KG1 (cell line): Measurements from ENCODE around the gene HLA-DPB1.
A peak's percentile ranks its signal among the peaks of the same experiment; 100 is the strongest.

Experiments used
- DNase-seq: peaks from one replicate; lab custom pipeline; 2025; lab: John Stamatoyannopoulos, UW

HLA-DPB1 gene

DNA sequence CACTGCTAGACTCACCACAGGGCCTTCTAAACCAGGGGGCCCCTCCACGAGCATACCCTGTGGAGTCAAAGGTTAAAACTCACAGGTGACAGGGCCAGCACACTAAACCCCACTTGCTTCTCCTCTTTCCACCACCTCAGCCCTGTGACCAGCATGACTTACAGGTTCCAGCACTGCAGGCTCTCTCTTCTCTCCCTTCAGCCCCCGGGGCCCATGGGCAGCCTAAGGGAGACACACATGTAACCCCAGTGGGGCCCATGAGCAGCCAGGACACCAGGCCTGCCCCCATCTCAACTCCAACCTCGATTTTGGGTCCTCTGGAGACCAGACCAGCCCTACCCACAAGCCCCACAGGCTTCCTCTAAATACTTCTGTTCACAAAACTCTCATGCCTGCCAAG, 28.0 kb downstream of the HLA-DPB1 start:
- DNase-seq: no peak

DNA sequence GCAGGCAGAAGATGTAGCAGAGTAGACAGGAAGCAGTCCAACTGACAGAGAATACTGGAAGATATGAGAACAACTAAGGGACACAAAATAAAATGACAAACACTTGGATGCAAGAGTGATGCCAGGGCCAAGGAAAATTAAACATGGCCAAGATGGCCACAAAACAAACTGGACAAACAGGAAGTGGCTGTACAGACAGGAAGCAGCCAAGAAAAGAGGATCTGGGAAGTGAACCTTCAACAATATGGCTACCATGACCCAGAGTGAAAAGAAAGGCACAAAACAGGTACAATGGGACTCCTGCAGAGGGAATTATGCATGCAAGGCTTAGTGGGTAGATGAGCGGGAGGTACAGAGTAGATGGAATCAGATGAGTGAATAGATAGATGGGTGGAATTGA, 29.1 kb downstream of the HLA-DPB1 start:
- DNase-seq: no peak

DNA sequence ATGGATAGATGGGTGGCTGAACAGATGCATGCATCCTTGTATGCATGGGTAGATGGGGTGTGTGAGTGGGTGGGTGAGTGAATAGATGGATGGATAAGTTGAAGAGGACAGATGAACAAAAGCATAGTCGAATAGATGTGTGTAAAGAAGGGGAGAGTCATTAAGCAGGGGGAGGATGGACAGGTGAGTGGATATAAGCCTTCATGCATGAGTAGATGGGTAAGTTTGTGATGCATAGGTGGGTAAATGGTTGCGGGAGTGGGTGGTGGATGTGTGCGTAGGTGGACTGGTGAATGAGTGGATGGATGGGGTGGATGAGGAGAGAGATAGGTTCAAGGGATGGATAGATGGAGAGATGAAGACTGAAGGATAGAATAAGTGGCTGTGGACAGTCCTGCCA, 29.6 kb downstream of the HLA-DPB1 start:
- no peak for DNase-seq

GRCh38 chr6:33105916-33106871, 30.4 kb downstream of the HLA-DPB1 start:
- no peak for DNase-seq

- no peak for DNase-seq
These were observed 31.9 kb downstream of the HLA-DPB1 start for GRCh38 chr6:33107641-33108040.

DNA sequence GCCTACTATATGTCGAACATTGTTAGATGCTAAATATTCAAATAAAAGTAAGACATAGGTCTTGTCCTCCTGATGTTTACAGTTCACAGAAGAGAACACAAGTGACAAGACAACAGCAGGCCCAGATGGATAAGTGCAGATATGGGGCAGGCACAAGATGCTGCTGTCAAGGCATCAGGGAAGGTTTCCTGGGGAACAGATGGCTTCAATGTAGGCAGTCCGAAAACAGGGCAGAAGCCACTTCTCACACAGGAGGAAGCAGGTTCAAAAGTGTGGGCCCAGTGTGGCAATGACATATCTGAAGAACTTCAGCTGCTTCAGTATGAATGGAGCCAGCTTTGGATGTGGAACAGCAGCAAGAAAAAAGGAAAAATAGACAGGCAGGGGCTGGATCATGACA, 32.5 kb downstream of the HLA-DPB1 start:
- no peak for DNase-seq

- no peak for DNase-seq
These were observed 36.4 kb downstream of the HLA-DPB1 start for GRCh38 chr6:33112148-33112547.

GRCh38 chr6:33113755-33114154, 38.0 kb downstream of the HLA-DPB1 start:
- DNase-seq: no peak

DNA sequence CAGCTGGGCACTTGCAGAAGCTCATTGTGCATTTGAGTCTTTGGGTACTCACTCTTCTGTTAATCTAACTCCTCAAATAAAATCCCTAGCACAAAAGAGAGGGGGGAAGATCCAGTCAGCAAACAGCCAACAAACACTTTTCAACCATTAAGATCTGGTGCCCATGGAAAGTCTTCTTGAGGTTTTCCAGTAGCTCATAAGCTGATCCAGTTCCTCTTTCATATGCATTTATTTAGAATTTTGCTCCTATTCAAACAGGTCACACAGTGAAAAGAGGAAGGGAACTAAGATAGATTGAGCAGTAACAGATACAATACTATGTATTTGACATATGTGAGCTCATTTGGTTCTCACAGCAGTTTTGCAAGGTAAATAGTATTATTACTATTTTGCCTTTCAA, 38.6 kb downstream of the HLA-DPB1 start:
- no peak for DNase-seq

- no peak for DNase-seq
These were observed 40.6 kb downstream of the HLA-DPB1 start for GRCh38 chr6:33116417-33116816.

- DNase-seq: no peak
These were observed 41.3 kb downstream of the HLA-DPB1 start for GRCh38 chr6:33116841-33117711.

DNA sequence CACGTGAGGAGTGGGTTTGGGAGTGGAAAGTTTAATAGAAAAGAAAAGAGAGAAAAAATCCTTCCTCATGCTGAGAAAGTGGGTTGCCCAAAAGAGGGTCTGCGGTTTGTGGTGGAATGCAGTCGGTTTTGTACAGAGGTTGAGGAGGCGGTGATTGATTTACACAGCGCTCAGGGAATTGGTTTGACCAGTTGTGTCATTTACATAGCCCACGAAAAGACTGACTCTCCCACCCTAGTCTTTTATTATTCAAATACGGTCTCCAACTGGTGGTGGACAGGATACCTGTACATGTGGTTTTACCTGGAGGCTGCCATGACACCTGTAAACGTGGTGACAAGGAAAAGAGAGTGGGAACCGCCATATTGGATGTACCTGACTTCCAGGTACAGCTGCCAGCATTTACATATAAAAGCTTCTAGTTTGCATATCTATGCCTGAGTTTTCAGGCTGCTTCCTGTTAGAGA, 42.1 kb downstream of the HLA-DPB1 start:
- DNase-seq: no peak

GRCh38 chr6:33118525-33119123, 42.8 kb downstream of the HLA-DPB1 start:
- peak; percentile 50 for DNase-seq

GRCh38 chr6:33120001-33120400, 44.2 kb downstream of the HLA-DPB1 start:
- DNase-seq: no peak

DNA sequence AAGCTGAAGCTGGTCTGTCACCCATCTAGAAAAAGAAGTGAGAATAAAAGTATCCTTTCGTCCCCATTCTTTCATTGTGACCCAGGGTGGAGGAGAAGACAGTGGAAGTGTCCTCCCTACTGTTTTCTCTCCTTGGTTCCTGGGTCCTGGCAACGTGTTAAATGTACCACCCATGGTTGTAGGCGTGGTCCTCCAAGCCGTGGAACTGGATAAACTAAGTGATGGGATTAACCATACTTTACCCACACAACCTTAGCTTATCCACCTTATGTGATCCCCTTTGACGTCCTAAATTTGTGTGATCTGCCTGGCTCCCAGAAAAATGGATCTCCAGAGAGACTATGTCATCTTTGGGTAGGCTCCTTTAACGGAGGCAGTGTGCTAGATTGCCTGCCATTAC, 47.4 kb downstream of the HLA-DPB1 start:
- no peak for DNase-seq

DNA sequence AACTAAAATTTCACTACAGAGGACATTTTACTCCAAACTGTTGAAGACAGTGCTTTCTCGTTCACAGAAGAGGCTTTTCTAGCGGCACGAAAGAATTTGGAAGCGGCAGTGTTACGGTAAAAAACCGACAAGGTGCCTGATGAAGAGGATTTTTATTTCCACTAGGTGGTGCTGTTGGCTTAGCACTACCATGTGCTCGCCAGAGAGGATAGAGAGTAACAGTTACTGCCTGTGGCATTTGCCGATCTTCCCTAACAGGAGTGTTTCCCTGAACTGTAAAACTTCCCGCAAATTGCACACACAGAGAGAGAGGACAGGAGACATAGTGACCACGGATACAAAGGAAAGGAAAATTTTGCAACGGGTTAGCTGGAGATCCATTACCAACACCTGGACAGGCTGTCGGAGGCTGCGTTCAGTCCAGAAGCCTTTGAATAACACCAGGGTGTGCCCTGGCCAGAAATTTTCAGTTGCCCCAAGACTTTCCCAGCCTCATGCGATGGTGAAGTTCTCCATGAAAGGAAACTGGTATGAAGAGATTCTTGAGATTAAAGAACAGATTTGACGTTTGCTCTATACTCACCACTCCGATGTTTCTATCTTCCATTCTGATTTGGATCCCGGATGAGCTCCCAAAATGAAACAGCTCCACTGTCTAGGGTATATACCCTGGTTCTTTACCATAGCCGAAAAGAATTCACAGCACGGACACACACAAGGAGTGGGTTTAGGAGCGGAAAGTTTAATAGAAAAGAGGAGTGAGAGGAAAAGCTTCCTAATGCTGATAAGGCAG, 48.1 kb downstream of the HLA-DPB1 start:
- peak; percentile 15 for DNase-seq

DNA sequence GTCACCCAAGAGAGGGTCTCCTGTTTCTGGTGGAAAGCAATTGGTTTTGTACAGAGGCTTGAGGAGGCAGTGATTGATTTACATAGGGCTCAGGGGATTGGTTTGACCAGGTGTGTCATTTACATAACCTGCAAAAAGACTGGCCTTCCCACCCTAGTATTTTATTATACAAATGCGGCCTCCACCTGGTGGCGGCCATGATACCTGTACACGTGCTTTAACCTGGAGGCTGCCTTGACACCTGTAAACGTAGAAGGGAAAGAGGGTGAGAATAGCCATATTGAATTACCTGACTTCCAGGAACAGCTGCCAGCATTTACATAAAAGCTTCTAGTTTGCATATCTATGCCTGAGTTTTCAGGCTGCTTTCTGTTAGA, 48.7 kb downstream of the HLA-DPB1 start:
- no peak for DNase-seq

DNA sequence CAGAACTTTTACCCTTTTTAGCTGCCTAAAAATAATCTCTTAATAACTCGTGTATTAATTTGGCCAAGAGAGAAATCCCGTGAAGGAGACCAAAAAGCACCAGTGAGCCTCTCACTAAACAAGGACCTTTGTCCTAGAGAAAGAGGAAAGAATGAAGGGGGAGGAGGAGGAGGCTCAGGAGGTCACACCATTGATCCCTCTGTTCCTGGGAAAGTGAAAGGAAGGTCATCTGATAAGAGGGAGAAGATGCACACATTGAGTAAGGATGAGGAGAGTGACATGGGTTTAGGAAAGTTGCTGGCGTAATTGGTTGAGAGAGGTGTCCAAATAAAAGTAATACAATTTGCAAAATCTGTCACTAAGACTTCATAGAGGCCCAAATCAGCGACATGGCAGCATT, 49.2 kb downstream of the HLA-DPB1 start:
- no peak for DNase-seq

DNA sequence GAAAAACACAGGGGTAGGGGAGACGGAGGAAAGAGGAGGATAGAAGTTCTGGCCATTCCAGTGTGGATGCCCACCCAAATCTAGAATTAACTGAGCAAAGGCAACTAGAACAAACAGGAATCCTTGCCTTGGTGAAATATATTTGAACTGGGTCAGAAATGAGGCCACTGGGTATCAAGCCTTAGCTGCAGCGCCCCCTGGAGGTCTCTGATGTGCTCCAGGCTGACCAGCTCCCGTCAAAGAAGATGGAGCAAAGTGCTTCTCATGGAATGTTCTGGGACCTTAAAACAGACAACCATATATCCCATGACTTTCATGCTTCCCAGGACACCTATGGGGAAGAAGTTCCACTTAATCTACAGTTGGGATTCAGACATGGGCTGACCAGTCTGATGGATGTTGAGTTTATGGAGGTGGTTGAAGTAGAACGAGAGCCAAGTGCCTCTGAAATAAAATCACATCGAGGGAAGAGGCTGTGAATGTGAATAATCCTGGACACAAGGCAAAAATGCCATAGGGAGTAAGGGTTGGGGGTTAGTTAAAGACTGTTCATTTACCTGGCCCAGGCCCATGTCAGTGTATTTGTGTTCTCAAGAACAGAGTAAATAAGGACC, 50.4 kb downstream of the HLA-DPB1 start:
- peak; percentile 29 for DNase-seq

DNA sequence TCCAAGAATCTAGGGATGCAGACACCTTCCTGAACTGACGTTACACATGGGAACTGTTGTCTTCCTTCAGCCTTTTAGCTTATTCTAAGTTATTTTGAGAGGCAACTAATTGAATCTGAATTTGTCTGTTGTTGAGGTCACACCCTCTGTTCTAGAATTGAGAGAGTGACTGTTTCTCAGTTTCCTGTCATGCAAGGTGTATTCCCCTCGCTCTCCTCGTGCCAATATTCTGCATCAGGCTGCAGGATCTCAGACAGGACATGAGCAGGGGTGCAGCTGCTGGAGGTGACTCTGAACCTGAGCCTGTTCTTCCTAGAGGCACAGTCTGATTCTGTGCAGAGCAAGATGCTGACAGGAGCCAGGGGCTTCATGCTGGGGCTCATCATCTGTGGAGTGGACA, 52.5 kb downstream of the HLA-DPB1 start:
- DNase-seq: no peak

- no peak for DNase-seq
These were observed 56.3 kb downstream of the HLA-DPB1 start for GRCh38 chr6:33132081-33132524.
